ENCODE data around the gene WARS2. TPM values are rescaled to one million over a fixed set of nuclear protein-coding genes. Genes with fewer than 3 reads are reported as not detected.

The WARS2 gene
- total RNA-seq, 4 donors from 2014 or later = 5.8 to 16.5 (median 6.5) TPM

- DNase-seq (no peak), ATAC-seq (no peak)
- no peak for TF ChIP-seq CTCF (IDR thresholded peaks at IDR 0.05 in 4 of 5, conservative IDR thresholded peaks at IDR 0.05 in 1 of 5)
- TF ChIP-seq POLR2A (IDR thresholded peaks at IDR 0.05) = no peak
- intact Hi-C loops (cut with DNase I; ENCODE audit: low total_unique reads) = no loop called here
- Histone ChIP-seq H3K4me1 (peaks cover 0 to 3% of the 10 kb centered on the region in 2 donors), H3K27me3 (no peaks in the 10 kb centered on the region), H3K9me3 (no peaks in the 10 kb centered on the region), H3K27ac (no peak overlapping the region), H3K36me3 (no peaks in the 10 kb centered on the region), H3K4me3 (no peak overlapping the region)
- in situ Hi-C loops (cut with MboI; ENCODE audit: low sequenced_read_pairs in 4 of 4) = no loop called here
Observed at GRCh38 chr1:119052267-119052666, 88.2 kb downstream of the WARS2 start.

- Histone ChIP-seq H3K4me1 (peaks cover 0 to 11% of the 10 kb centered on the region in 2 donors), H3K9me3 (no peaks in the 10 kb centered on the region), H3K4me3 (no peak overlapping the region), H3K36me3 (peaks cover 0 to 4% of the 10 kb centered on the region in 2 donors), H3K27me3 (no peaks in the 10 kb centered on the region), H3K27ac (no peak overlapping the region)
- DNase-seq (no peak), ATAC-seq (no peak)
- in situ Hi-C loops (cut with MboI; ENCODE audit: low sequenced_read_pairs in 4 of 4) (no loop called here), intact Hi-C loops (cut with DNase I; ENCODE audit: low total_unique reads) (no loop called here)
- no peak for TF ChIP-seq CTCF (IDR thresholded peaks at IDR 0.05 in 4 of 5, conservative IDR thresholded peaks at IDR 0.05 in 1 of 5)
- no peak for TF ChIP-seq POLR2A (IDR thresholded peaks at IDR 0.05)
Observed at GRCh38 chr1:119048624-119049404, 91.6 kb downstream of the WARS2 start.

GRCh38 chr1:119046785-119047438 lies 93.5 kb downstream of the WARS2 start:
- ATAC-seq (peak in 1 of 2 donors; percentile 12), DNase-seq (no peak)
- Histone ChIP-seq H3K27me3 (no peaks in the 10 kb centered on the region), H3K27ac (peak overlapping the region in 3 of 4 donors; percentile 6 to 27 (median 14)), H3K4me3 (no peak overlapping the region), H3K4me1 (peaks cover 0 to 11% of the 10 kb centered on the region in 2 donors), H3K9me3 (no peaks in the 10 kb centered on the region), H3K36me3 (peaks cover 0 to 4% of the 10 kb centered on the region in 2 donors)
- in situ Hi-C loops (cut with MboI; ENCODE audit: low sequenced_read_pairs in 4 of 4) (no loop called here), intact Hi-C loops (cut with DNase I; ENCODE audit: low total_unique reads) (no loop called here)
- TF ChIP-seq CTCF (IDR thresholded peaks at IDR 0.05 in 4 of 5, conservative IDR thresholded peaks at IDR 0.05 in 1 of 5) (no peak), POLR2A (IDR thresholded peaks at IDR 0.05) (no peak)

- no peak for DNase-seq
- intact Hi-C loops (cut with DNase I; ENCODE audit: low total_unique reads) = no loop called here
- Histone ChIP-seq H3K36me3 (peaks cover 0 to 4% of the 10 kb centered on the region in 2 donors), H3K27ac (peak overlapping the region in 1 of 4 donors; percentile 14), H3K27me3 (no peaks in the 10 kb centered on the region), H3K4me3 (no peak overlapping the region), H3K9me3 (no peaks in the 10 kb centered on the region), H3K4me1 (peaks cover 0 to 11% of the 10 kb centered on the region in 2 donors)
- TF ChIP-seq CTCF (IDR thresholded peaks at IDR 0.05 in 4 of 5, conservative IDR thresholded peaks at IDR 0.05 in 1 of 5) (no peak), POLR2A (IDR thresholded peaks at IDR 0.05) (no peak)
- no peak for ATAC-seq
- in situ Hi-C loops (cut with MboI; ENCODE audit: low sequenced_read_pairs in 4 of 4) = no loop called here
Observed at GRCh38 chr1:119046429-119046784, 94.0 kb downstream of the WARS2 start.

All from gastrocnemius medialis (tissue), 4 donors.